Neural progenitor cell (in vitro differentiated cells): ENCODE data around the gene PRCP.

Experiments used
- EZH2 ChIP-seq: fragments of 200-600 bp; sonication (generic); IDR thresholded peaks from 2 replicates; pipeline ENCODE4 v1.6.1; 2017; ENCODE audit warnings: antibody characterized with exemption, mild to moderate bottlenecking, moderate library complexity
- EZH2phosphoT487 ChIP-seq: fragments of 200-600 bp; sonication (generic); IDR thresholded peaks from 2 replicates; pipeline ENCODE4 v1.6.1; 2017; ENCODE audit warnings: antibody characterized with exemption
- TF ChIP-seq, protein P1 (sequence below): fragments of 200-600 bp; sonication (generic); IDR thresholded peaks from 2 replicates; pipeline ENCODE4 v1.5.1; 2017; ENCODE audit warnings: antibody characterized with exemption, mild to moderate bottlenecking

DNA sequence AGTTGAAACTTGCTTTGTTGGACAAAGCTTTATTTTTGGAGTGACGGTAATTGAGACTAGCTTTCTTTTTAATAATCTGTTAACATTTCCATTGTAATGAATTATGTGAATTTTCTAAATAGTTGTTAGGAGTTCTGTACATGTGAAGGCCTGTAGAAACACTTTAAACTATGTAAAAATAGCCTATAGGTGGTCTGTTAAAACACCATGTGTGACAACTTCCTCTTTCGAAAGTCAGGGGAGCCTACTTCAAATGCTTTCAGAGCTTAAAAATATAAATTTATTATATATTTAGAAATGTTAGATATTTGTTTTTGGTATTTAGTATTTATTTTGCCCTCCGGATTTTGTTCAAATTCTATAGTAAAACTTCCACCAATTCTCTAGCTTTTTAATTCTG lies 30.0 kb upstream of the PRCP start:
- no peak for TF ChIP-seq EZH2
- TF ChIP-seq, protein P1, sequence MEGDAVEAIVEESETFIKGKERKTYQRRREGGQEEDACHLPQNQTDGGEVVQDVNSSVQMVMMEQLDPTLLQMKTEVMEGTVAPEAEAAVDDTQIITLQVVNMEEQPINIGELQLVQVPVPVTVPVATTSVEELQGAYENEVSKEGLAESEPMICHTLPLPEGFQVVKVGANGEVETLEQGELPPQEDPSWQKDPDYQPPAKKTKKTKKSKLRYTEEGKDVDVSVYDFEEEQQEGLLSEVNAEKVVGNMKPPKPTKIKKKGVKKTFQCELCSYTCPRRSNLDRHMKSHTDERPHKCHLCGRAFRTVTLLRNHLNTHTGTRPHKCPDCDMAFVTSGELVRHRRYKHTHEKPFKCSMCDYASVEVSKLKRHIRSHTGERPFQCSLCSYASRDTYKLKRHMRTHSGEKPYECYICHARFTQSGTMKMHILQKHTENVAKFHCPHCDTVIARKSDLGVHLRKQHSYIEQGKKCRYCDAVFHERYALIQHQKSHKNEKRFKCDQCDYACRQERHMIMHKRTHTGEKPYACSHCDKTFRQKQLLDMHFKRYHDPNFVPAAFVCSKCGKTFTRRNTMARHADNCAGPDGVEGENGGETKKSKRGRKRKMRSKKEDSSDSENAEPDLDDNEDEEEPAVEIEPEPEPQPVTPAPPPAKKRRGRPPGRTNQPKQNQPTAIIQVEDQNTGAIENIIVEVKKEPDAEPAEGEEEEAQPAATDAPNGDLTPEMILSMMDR, result no peak
- TF ChIP-seq EZH2phosphoT487, result no peak
